GM12874 (cell line): ENCODE data around the gene BPHL.

Source experiments
- CTCF ChIP-seq: IDR thresholded peaks from 2 replicates; pipeline ENCODE4 v1.5.1; 2011; ENCODE audit warnings: low read depth, mild to moderate bottlenecking, control low read depth, low read length, moderate library complexity; ENCODE audit not compliant: insufficient read depth

Gene BPHL

GRCh38 chr6:3135668-3136291 lies 17.3 kb downstream of the BPHL start:
- TF ChIP-seq CTCF = no peak

- no peak for TF ChIP-seq CTCF
Observed at GRCh38 chr6:3136292-3137011, 17.9 kb downstream of the BPHL start.

- TF ChIP-seq CTCF = no peak
Observed at GRCh38 chr6:3137057-3137777, 18.7 kb downstream of the BPHL start.

- no peak for TF ChIP-seq CTCF
Observed at GRCh38 chr6:3138341-3138740, 19.8 kb downstream of the BPHL start.

- TF ChIP-seq CTCF = no peak
Observed at GRCh38 chr6:3139090-3139903, 20.8 kb downstream of the BPHL start.

GRCh38 chr6:3140201-3140600 lies 21.7 kb downstream of the BPHL start:
- no peak for TF ChIP-seq CTCF

GRCh38 chr6:3142536-3142935 lies 24.0 kb downstream of the BPHL start:
- no peak for TF ChIP-seq CTCF
